Common myeloid progenitor, CD34-positive (primary cell): ENCODE results near the gene DAZAP1.

ENCODE experiments used
- CTCF ChIA-PET: fragments of 350-600 bp; sonication (Branson Sonifier 250); formaldehyde crosslinking; loops from one replicate; lab custom pipeline; 2021; ENCODE audit warnings: antibody characterized with exemption; lab: Charles Lee
- POLR2A ChIA-PET: fragments of 350-600 bp; sonication (Branson Sonifier 250); formaldehyde crosslinking; loops from one replicate; lab custom pipeline; 2021; ENCODE audit warnings: antibody characterized with exemption; lab: Charles Lee
- DNase-seq, 3 donors: peaks; one replicate each; pipeline versions ENCODE4 v3.0.0 to v3.0.0-alpha.2; 2013
- H3K27ac ChIP-seq, 2 experiments: 1 replicate in 1 of 2; 2 replicates in 1 of 2; pipeline ENCODE4 v1.7.0; 2013; ENCODE audit warnings: inconsistent platforms in 2 of 2, low read length in 2 of 2, mild to moderate bottlenecking in 2 of 2, low read depth in 1 of 2, moderate library complexity in 1 of 2; ENCODE audit not compliant: severe bottlenecking in 2 of 2, insufficient read depth in 1 of 2, poor library complexity in 1 of 2
- H3K27me3 ChIP-seq, 5 experiments: replicated peaks in 2 of 5; 1 replicate in 3 of 5; 2 replicates in 2 of 5; pipeline versions ENCODE4 v1.6.1 to v1.7.0; 2013; ENCODE audit warnings: low read length in 4 of 5, mild to moderate bottlenecking in 2 of 5, moderate library complexity in 2 of 5, inconsistent platforms in 1 of 5; ENCODE audit not compliant: insufficient read depth in 5 of 5, control insufficient read depth in 4 of 5
- H3K36me3 ChIP-seq, 4 experiments: 1 replicate in 2 of 4; 2 replicates in 2 of 4; pipeline versions ENCODE4 v1.6.1 to v1.7.0; 2013; ENCODE audit warnings: low read length in 3 of 4, control low read depth in 1 of 4, mild to moderate bottlenecking in 1 of 4; ENCODE audit not compliant: control insufficient read depth in 4 of 4, insufficient read depth in 4 of 4
- H3K4me1 ChIP-seq, 4 experiments: 1 replicate in 3 of 4; 2 replicates in 1 of 4; pipeline versions ENCODE4 v1.6.1 to v1.7.1; 2013; ENCODE audit warnings: low read length in 3 of 4, mild to moderate bottlenecking in 3 of 4, control low read depth in 1 of 4, inconsistent platforms in 1 of 4, moderate library complexity in 1 of 4; ENCODE audit not compliant: control insufficient read depth in 4 of 4, insufficient read depth in 4 of 4; ENCODE audit errors: control extremely low read depth in 1 of 4
- H3K4me3 ChIP-seq, 7 experiments: 1 replicate in 4 of 7; 2 replicates in 3 of 7; pipeline versions ENCODE4 v1.5.1 to v1.7.0; 2013; ENCODE audit warnings: mild to moderate bottlenecking in 7 of 7, low read length in 6 of 7, moderate library complexity in 6 of 7, inconsistent platforms in 2 of 7, low read depth in 2 of 7, control low read depth in 1 of 7; ENCODE audit not compliant: insufficient read depth in 4 of 7, control insufficient read depth in 1 of 7; ENCODE audit errors: extremely low read depth in 1 of 7
- H3K9me3 ChIP-seq, 5 experiments: 1 replicate in 4 of 5; 2 replicates in 1 of 5; pipeline versions ENCODE4 v1.6.1 to v1.7.1; 2013; ENCODE audit warnings: low read length in 4 of 5, mild to moderate bottlenecking in 2 of 5, inconsistent platforms in 1 of 5, low read depth in 1 of 5, moderate library complexity in 1 of 5; ENCODE audit not compliant: control insufficient read depth in 4 of 5, insufficient read depth in 2 of 5; ENCODE audit errors: control extremely low read depth in 1 of 5
- WGBS: methylation state at CpG from one replicate; pipeline ENCODE4 v1.1.5; 2013; ENCODE audit not compliant: insufficient coverage; 5-methylcytosine and 5-hydroxymethylcytosine counted together

DAZAP1 gene

GRCh38 chr19:1482361-1483130 is 75.2 kb downstream of the DAZAP1 start:
- peaks cover 0 to 14% (median 11%) of the 10 kb centered on the region in 4 experiments for H3K4me1 ChIP-seq
- CTCF ChIA-PET: interaction anchor here (1.2 kb wide), 1 partner anchor 11 kb away, joined by 4 read pairs; no protein-coding TSS in a partner anchor
- no peak overlapping the region for H3K4me3 ChIP-seq
- H3K27ac ChIP-seq: no peak overlapping the region
- POLR2A ChIA-PET: no interaction called here
- 93% methylated on average over 32 of the region's 37 CpGs for WGBS
- no peaks in the 10 kb centered on the region for H3K36me3 ChIP-seq
- no peaks in the 10 kb centered on the region for H3K9me3 ChIP-seq
- H3K27me3 ChIP-seq: no peaks in the 10 kb centered on the region
- DNase-seq: no peak

- 96% methylated on average over 61 of the region's 77 CpGs for WGBS
- Histone ChIP-seq H3K4me1 (peaks cover 0 to 13% (median 11%) of the 10 kb centered on the region in 4 experiments), H3K27ac (no peak overlapping the region), H3K4me3 (no peak overlapping the region), H3K36me3 (no peaks in the 10 kb centered on the region), H3K27me3 (no peaks in the 10 kb centered on the region), H3K9me3 (no peaks in the 10 kb centered on the region)
- POLR2A ChIA-PET: no interaction called here
- no peak for DNase-seq
- CTCF ChIA-PET: no interaction called here
Observed at GRCh38 chr19:1483131-1483978, 76.0 kb downstream of the DAZAP1 start.

- ChIA-PET POLR2A (interaction anchor here (0.6 kb wide), 1 partner anchor 155 kb away, joined by 3 read pairs; no protein-coding TSS in a partner anchor), CTCF (no interaction called here)
- WGBS: 96% methylated on average over 21 of the region's 23 CpGs
- Histone ChIP-seq H3K4me1 (peaks cover 0 to 15% (median 6%) of the 10 kb centered on the region in 4 experiments), H3K36me3 (no peaks in the 10 kb centered on the region), H3K27me3 (no peaks in the 10 kb centered on the region), H3K9me3 (no peaks in the 10 kb centered on the region), H3K27ac (no peak overlapping the region), H3K4me3 (no peak overlapping the region)
- DNase-seq: no peak
Observed at GRCh38 chr19:1483979-1484428, 76.6 kb downstream of the DAZAP1 start.
